Smooth muscle cell (in vitro differentiated cells): ENCODE results near the gene NMD3. TPM values are rescaled to one million over a fixed set of nuclear protein-coding genes. Genes with fewer than 3 reads are reported as not detected.

Source experiments
- DNase-seq: peaks from one replicate; lab custom pipeline; 2025; ENCODE audit not compliant: unreplicated experiment; lab: John Stamatoyannopoulos, UW
- H2AFZ ChIP-seq: fragments of 200-600 bp; sonication (generic); 2 replicates; pipeline ENCODE4 v1.6.0; 2016; ENCODE audit warnings: antibody characterized with exemption, low read depth, mild to moderate bottlenecking
- H3F3A ChIP-seq: fragments of 200-600 bp; sonication (generic); 2 replicates; pipeline ENCODE4 v1.6.0; 2017; ENCODE audit warnings: antibody characterized with exemption, low read depth
- H3K27ac ChIP-seq: fragments of 200-600 bp; sonication (generic); 2 replicates; pipeline ENCODE4 v1.5.1; 2016; ENCODE audit warnings: low read depth, mild to moderate bottlenecking
- H3K27me3 ChIP-seq: fragments of 200-600 bp; sonication (generic); 2 replicates; pipeline ENCODE4 v1.6.1; 2016; ENCODE audit warnings: low read depth, mild to moderate bottlenecking
- H3K36me3 ChIP-seq: fragments of 200-600 bp; sonication (generic); 2 replicates; pipeline ENCODE4 v1.5.1; 2016; ENCODE audit warnings: low read depth
- H3K4me1 ChIP-seq: fragments of 200-600 bp; sonication (generic); 2 replicates; pipeline ENCODE4 v1.5.1; 2016; ENCODE audit warnings: low read depth
- H3K4me2 ChIP-seq: fragments of 200-600 bp; sonication (generic); 2 replicates; pipeline ENCODE4 v1.6.0; 2016; ENCODE audit warnings: mild to moderate bottlenecking
- H3K4me3 ChIP-seq: fragments of 200-600 bp; sonication (generic); 2 replicates; pipeline ENCODE4 v1.5.1; 2016; ENCODE audit warnings: mild to moderate bottlenecking
- H3K79me2 ChIP-seq: fragments of 200-600 bp; sonication (generic); 2 replicates; pipeline ENCODE4 v1.6.0; 2016; ENCODE audit warnings: low read depth, mild to moderate bottlenecking
- H3K9ac ChIP-seq: fragments of 200-600 bp; sonication (generic); 2 replicates; pipeline ENCODE4 v1.6.0; 2016; ENCODE audit warnings: low read depth
- H3K9me3 ChIP-seq: fragments of 200-600 bp; sonication (generic); replicated peaks from 2 replicates; pipeline ENCODE4 v1.5.1; 2016; ENCODE audit warnings: low read depth
- H4K20me1 ChIP-seq: fragments of 200-600 bp; sonication (generic); 2 replicates; pipeline ENCODE4 v1.6.0; 2016; ENCODE audit warnings: low read depth
- WGBS: methylation state at CpG from one replicate; pipeline ENCODE4 v1.1.7; 2016; ENCODE audit warnings: low lambda C conversion rate; 5-methylcytosine and 5-hydroxymethylcytosine counted together
- polyA plus RNA-seq: library from polyadenylated mRNA; unstranded; fragments of >200 nt; fragmentation: Nextera tagmentation; extraction: Ambion mirVana; gene quantifications from 2 replicates; pipeline ENCODE4 v1.2.1, GENCODE V29; 2016
- total RNA-seq: library from RNA; depleted of rRNA; stranded (reverse); fragments of >200 nt; gene quantifications from 2 replicates; pipeline ENCODE4 v1.2.3, GENCODE V29; 2014
- TF ChIP-seq, protein P1 (sequence below): fragments of 200-600 bp; sonication (generic); IDR thresholded peaks from 2 replicates; pipeline ENCODE4 v1.5.1; 2017; ENCODE audit warnings: borderline replicate concordance, mild to moderate bottlenecking, antibody characterized with exemption; ENCODE audit not compliant: insufficient read depth, poor library complexity, severe bottlenecking

Gene NMD3
- total and polyA plus RNA-seq, 2 experiments from 2014 or later, result 40.2 to 70.1 TPM

- no peak overlapping the region for H3K9ac ChIP-seq
- H4K20me1 ChIP-seq, result peaks cover 25% of the 10 kb centered on the region
- H3F3A ChIP-seq, result no peaks in the 10 kb centered on the region
- DNase-seq, result no peak
- no peaks in the 10 kb centered on the region for H3K27me3 ChIP-seq
- no peak overlapping the region for H3K4me3 ChIP-seq
- H2AFZ ChIP-seq, result no peak overlapping the region
- no peaks in the 10 kb centered on the region for H3K9me3 ChIP-seq
- whole genome bisulfite sequencing, result 97% methylated on average over 4 of the region's 4 CpGs
- H3K4me2 ChIP-seq, result no peak overlapping the region
- TF ChIP-seq, protein P1, sequence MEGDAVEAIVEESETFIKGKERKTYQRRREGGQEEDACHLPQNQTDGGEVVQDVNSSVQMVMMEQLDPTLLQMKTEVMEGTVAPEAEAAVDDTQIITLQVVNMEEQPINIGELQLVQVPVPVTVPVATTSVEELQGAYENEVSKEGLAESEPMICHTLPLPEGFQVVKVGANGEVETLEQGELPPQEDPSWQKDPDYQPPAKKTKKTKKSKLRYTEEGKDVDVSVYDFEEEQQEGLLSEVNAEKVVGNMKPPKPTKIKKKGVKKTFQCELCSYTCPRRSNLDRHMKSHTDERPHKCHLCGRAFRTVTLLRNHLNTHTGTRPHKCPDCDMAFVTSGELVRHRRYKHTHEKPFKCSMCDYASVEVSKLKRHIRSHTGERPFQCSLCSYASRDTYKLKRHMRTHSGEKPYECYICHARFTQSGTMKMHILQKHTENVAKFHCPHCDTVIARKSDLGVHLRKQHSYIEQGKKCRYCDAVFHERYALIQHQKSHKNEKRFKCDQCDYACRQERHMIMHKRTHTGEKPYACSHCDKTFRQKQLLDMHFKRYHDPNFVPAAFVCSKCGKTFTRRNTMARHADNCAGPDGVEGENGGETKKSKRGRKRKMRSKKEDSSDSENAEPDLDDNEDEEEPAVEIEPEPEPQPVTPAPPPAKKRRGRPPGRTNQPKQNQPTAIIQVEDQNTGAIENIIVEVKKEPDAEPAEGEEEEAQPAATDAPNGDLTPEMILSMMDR, result no peak
- peaks cover 19% of the 10 kb centered on the region for H3K4me1 ChIP-seq
- no peaks in the 10 kb centered on the region for H3K36me3 ChIP-seq
- no peak overlapping the region for H3K27ac ChIP-seq
- H3K79me2 ChIP-seq, result peaks cover 34% of the 10 kb centered on the region
Measured at GRCh38 chr3:161219495-161219894, 1.6 kb upstream of the NMD3 start.

DNA sequence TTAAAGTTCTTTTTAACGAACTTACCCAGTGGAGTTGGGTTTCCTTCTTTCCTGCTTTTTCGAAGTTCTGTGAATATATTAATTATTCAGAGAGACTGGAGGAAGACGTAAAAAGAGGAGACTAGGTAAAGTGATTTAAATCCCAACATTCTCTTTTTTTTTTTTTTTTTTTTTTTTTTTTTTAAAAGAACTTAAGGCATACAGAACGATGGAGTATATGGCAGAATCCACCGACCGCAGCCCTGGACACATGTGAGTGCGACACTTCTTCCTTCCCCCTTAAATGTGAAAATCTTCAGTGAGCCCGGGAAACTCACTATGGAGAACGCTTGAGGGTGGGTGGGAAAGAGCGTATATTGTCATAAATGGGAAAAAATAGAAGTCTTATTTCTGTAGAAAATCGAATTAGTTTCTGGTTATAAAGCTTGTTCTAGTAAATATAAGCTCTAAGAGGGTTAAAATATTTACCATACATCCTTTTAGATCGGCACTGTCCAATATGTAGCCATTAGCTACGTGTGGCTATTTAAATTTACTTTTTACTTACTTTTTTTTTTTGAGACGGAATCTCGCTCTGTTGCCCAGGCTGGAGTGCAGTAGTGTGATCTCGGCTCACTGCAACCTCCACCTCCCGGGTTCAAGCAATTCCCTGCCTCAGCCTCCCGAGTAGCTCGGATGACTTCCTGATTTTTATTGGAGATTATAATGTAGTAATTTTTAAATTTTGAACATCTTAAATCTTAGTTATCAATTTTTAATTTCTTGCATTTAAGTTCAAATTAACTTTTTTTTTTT is 892 bp downstream of the NMD3 start:
- no peak for DNase-seq
- TF ChIP-seq, protein P1, result no peak
- Histone ChIP-seq H3K9me3 (no peaks in the 10 kb centered on the region), H3F3A (no peaks in the 10 kb centered on the region), H3K79me2 (peaks cover 59% of the 10 kb centered on the region), H3K27ac (peak overlapping the region; percentile 82), H2AFZ (peak overlapping the region; percentile 94), H3K4me1 (peaks cover 19% of the 10 kb centered on the region), H3K27me3 (no peaks in the 10 kb centered on the region), H3K4me3 (peak overlapping the region; percentile 91), H4K20me1 (peaks cover 50% of the 10 kb centered on the region), H3K4me2 (peak overlapping the region; percentile 95), H3K9ac (peak overlapping the region; percentile 98), H3K36me3 (peaks cover 16% of the 10 kb centered on the region)
- WGBS, result 16% methylated on average over 19 of the region's 19 CpGs

DNA sequence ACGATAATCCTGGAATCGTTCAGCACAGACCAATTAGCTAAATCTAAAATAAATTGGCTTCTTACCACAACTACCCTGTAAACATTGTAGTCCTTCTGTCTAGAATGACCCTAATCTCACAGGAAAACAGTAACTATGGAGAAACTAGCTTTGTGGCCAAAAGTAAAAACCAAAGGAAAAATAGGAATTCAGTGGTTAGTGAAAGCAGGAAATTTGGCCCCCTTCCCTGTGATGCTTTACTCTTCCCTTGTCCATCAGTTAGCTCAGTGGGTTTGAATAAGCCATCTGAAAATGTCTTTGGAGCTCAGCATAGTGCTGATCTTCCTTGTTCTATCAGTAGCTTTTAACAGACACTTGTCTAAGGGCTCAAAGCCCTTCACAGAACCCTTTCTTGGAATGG is 1.6 kb downstream of the NMD3 start:
- H3K79me2 ChIP-seq, result peaks cover 64% of the 10 kb centered on the region
- peak overlapping the region; percentile 98 for H3K9ac ChIP-seq
- WGBS, result 39% methylated on average over 2 of the region's 2 CpGs
- peak overlapping the region; percentile 95 for H3K4me2 ChIP-seq
- peaks cover 52% of the 10 kb centered on the region for H4K20me1 ChIP-seq
- H3K36me3 ChIP-seq, result peaks cover 18% of the 10 kb centered on the region
- H3F3A ChIP-seq, result no peaks in the 10 kb centered on the region
- no peak overlapping the region for H3K27ac ChIP-seq
- no peak for DNase-seq
- no peaks in the 10 kb centered on the region for H3K27me3 ChIP-seq
- H3K4me1 ChIP-seq, result peaks cover 19% of the 10 kb centered on the region
- no peaks in the 10 kb centered on the region for H3K9me3 ChIP-seq
- H3K4me3 ChIP-seq, result peak overlapping the region; percentile 91
- TF ChIP-seq, protein P1, result no peak
- H2AFZ ChIP-seq, result no peak overlapping the region

DNA sequence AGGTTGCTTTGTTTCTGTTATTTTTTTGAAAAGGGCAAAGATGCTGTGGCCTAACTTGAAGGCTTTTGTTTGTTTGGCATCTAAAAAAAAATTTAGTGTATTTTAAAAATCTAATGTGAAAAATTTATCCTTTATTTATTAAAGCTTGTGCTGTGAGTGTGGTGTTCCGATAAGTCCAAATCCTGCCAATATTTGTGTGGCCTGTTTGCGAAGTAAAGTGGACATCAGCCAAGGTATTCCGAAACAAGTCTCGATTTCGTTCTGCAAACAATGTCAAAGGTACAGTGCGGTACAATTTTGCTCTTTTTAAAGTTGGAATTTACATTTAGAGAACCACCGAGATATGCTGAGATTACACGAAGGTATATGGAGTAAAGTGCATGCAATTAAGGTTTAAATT is 3.7 kb downstream of the NMD3 start:
- H3K4me2 ChIP-seq, result peak overlapping the region; percentile 2
- H3K79me2 ChIP-seq, result peaks cover 84% of the 10 kb centered on the region
- TF ChIP-seq, protein P1, result no peak
- H3K27me3 ChIP-seq, result no peaks in the 10 kb centered on the region
- no peak overlapping the region for H2AFZ ChIP-seq
- H3K4me1 ChIP-seq, result peaks cover 19% of the 10 kb centered on the region
- H3K27ac ChIP-seq, result no peak overlapping the region
- H3K9ac ChIP-seq, result no peak overlapping the region
- H3K36me3 ChIP-seq, result peaks cover 21% of the 10 kb centered on the region
- H3F3A ChIP-seq, result no peaks in the 10 kb centered on the region
- 96% methylated on average over 8 of the region's 8 CpGs for WGBS
- H3K9me3 ChIP-seq, result no peaks in the 10 kb centered on the region
- no peak overlapping the region for H3K4me3 ChIP-seq
- H4K20me1 ChIP-seq, result peaks cover 72% of the 10 kb centered on the region
- no peak for DNase-seq
